ENCODE measurements around the gene ZP4.

The ZP4 gene

GRCh38 chr1:237913345-237913744 lies 22.6 kb upstream of the ZP4 start:
- no peak overlapping the region for H3K4me3 ChIP-seq (ENCODE audit: low read depth in 1 of 2, low read length in 2 of 2)
- H3K27ac ChIP-seq (ENCODE audit: low read length), result no peak overlapping the region
- H2AFZ ChIP-seq (ENCODE audit: low read depth, low read length), result no peak overlapping the region
- H3K4me1 ChIP-seq (ENCODE audit: insufficient read depth, low read length), result no peaks in the 10 kb centered on the region
- H3K4me2 ChIP-seq (ENCODE audit: insufficient read depth, low read length), result no peak overlapping the region
- no peak overlapping the region for H3K9ac ChIP-seq (ENCODE audit: low read depth, low read length)
- ATAC-seq (ENCODE audit: insufficient read depth, low read depth), result no peak
- no peaks in the 10 kb centered on the region for H3K27me3 ChIP-seq (ENCODE audit: insufficient read depth, low read length, poor library complexity)
- no peak for DNase-seq
- no peaks in the 10 kb centered on the region for H3K79me2 ChIP-seq (ENCODE audit: insufficient read depth, low read length)
- no peaks in the 10 kb centered on the region for H3K36me3 ChIP-seq (ENCODE audit: insufficient read depth, low read length)
- TF ChIP-seq CTCF (IDR thresholded peaks at IDR 0.05; ENCODE audit: borderline replicate concordance, extremely low read depth, low read length, poor library complexity, severe bottlenecking), result no peak
- no peak for TF ChIP-seq EZH2 (IDR thresholded peaks at IDR 0.05; ENCODE audit: borderline replicate concordance, low read depth, low read length, severe bottlenecking)
- H4K20me1 ChIP-seq (ENCODE audit: insufficient read depth, low read length), result no peaks in the 10 kb centered on the region
- peaks cover 8% of the 10 kb centered on the region for H3K9me3 ChIP-seq (ENCODE audit: insufficient read depth, low read length, severe bottlenecking)

GRCh38 chr1:237911911-237912310 lies 21.2 kb upstream of the ZP4 start:
- no peak overlapping the region for H3K4me3 ChIP-seq (ENCODE audit: low read depth in 1 of 2, low read length in 2 of 2)
- H3K79me2 ChIP-seq (ENCODE audit: insufficient read depth, low read length), result no peaks in the 10 kb centered on the region
- no peak overlapping the region for H3K27ac ChIP-seq (ENCODE audit: low read length)
- peaks cover 8% of the 10 kb centered on the region for H3K9me3 ChIP-seq (ENCODE audit: insufficient read depth, low read length, severe bottlenecking)
- ATAC-seq (ENCODE audit: insufficient read depth, low read depth) (no peak), DNase-seq (no peak)
- H3K9ac ChIP-seq (ENCODE audit: low read depth, low read length), result no peak overlapping the region
- no peaks in the 10 kb centered on the region for H3K27me3 ChIP-seq (ENCODE audit: insufficient read depth, low read length, poor library complexity)
- H3K4me2 ChIP-seq (ENCODE audit: insufficient read depth, low read length), result no peak overlapping the region
- H4K20me1 ChIP-seq (ENCODE audit: insufficient read depth, low read length), result no peaks in the 10 kb centered on the region
- H2AFZ ChIP-seq (ENCODE audit: low read depth, low read length), result no peak overlapping the region
- no peaks in the 10 kb centered on the region for H3K4me1 ChIP-seq (ENCODE audit: insufficient read depth, low read length)
- H3K36me3 ChIP-seq (ENCODE audit: insufficient read depth, low read length), result no peaks in the 10 kb centered on the region
- TF ChIP-seq CTCF (IDR thresholded peaks at IDR 0.05; ENCODE audit: borderline replicate concordance, extremely low read depth, low read length, poor library complexity, severe bottlenecking), result no peak

GRCh38 chr1:237910834-237911233 lies 20.1 kb upstream of the ZP4 start:
- no peak overlapping the region for H3K4me3 ChIP-seq (ENCODE audit: low read depth in 1 of 2, low read length in 2 of 2)
- no peak for DNase-seq
- H3K9ac ChIP-seq (ENCODE audit: low read depth, low read length), result no peak overlapping the region
- no peaks in the 10 kb centered on the region for H3K27me3 ChIP-seq (ENCODE audit: insufficient read depth, low read length, poor library complexity)
- ATAC-seq (ENCODE audit: insufficient read depth, low read depth), result no peak
- TF ChIP-seq CTCF (IDR thresholded peaks at IDR 0.05; ENCODE audit: borderline replicate concordance, extremely low read depth, low read length, poor library complexity, severe bottlenecking) (no peak), EZH2 (IDR thresholded peaks at IDR 0.05; ENCODE audit: borderline replicate concordance, low read depth, low read length, severe bottlenecking) (no peak)
- H3K36me3 ChIP-seq (ENCODE audit: insufficient read depth, low read length), result no peaks in the 10 kb centered on the region
- H3K27ac ChIP-seq (ENCODE audit: low read length), result no peak overlapping the region
- no peaks in the 10 kb centered on the region for H4K20me1 ChIP-seq (ENCODE audit: insufficient read depth, low read length)
- H2AFZ ChIP-seq (ENCODE audit: low read depth, low read length), result no peak overlapping the region
- H3K79me2 ChIP-seq (ENCODE audit: insufficient read depth, low read length), result no peaks in the 10 kb centered on the region
- H3K4me2 ChIP-seq (ENCODE audit: insufficient read depth, low read length), result no peak overlapping the region
- no peaks in the 10 kb centered on the region for H3K4me1 ChIP-seq (ENCODE audit: insufficient read depth, low read length)
- peaks cover 8% of the 10 kb centered on the region for H3K9me3 ChIP-seq (ENCODE audit: insufficient read depth, low read length, severe bottlenecking)

GRCh38 chr1:237903961-237904360 lies 13.2 kb upstream of the ZP4 start:
- Histone ChIP-seq H3K9ac (ENCODE audit: low read depth, low read length) (no peak overlapping the region), H3K4me1 (ENCODE audit: insufficient read depth, low read length) (no peaks in the 10 kb centered on the region), H2AFZ (ENCODE audit: low read depth, low read length) (no peak overlapping the region), H3K79me2 (ENCODE audit: insufficient read depth, low read length) (no peaks in the 10 kb centered on the region), H3K27ac (ENCODE audit: low read length) (no peak overlapping the region), H3K4me2 (ENCODE audit: insufficient read depth, low read length) (no peak overlapping the region), H3K27me3 (ENCODE audit: insufficient read depth, low read length, poor library complexity) (no peaks in the 10 kb centered on the region), H3K36me3 (ENCODE audit: insufficient read depth, low read length) (no peaks in the 10 kb centered on the region), H3K4me3 (ENCODE audit: low read depth in 1 of 2, low read length in 2 of 2) (no peak overlapping the region), H3K9me3 (ENCODE audit: insufficient read depth, low read length, severe bottlenecking) (no peaks in the 10 kb centered on the region), H4K20me1 (ENCODE audit: insufficient read depth, low read length) (no peaks in the 10 kb centered on the region)
- no peak for ATAC-seq (ENCODE audit: insufficient read depth, low read depth)
- no peak for TF ChIP-seq CTCF (IDR thresholded peaks at IDR 0.05; ENCODE audit: borderline replicate concordance, extremely low read depth, low read length, poor library complexity, severe bottlenecking)
- TF ChIP-seq EZH2 (IDR thresholded peaks at IDR 0.05; ENCODE audit: borderline replicate concordance, low read depth, low read length, severe bottlenecking), result no peak
- DNase-seq, result no peak

All from DND-41 (cell line).